HG03135 (cell line): ENCODE measurements around the gene COX5B.
"Not testable (repeated sequence)": the region's sequence is repeated elsewhere in the genome, so short reads cannot be mapped to it uniquely, and the experiment has no call there.

Experiments used
- ATAC-seq: cut with Tn5 transposase; IDR thresholded peaks from one replicate; pipeline ENCODE4 v1.9.1; 2021; ENCODE audit warnings: mild to moderate bottlenecking, moderate library complexity; ENCODE audit not compliant: unreplicated experiment

Gene COX5B

DNA sequence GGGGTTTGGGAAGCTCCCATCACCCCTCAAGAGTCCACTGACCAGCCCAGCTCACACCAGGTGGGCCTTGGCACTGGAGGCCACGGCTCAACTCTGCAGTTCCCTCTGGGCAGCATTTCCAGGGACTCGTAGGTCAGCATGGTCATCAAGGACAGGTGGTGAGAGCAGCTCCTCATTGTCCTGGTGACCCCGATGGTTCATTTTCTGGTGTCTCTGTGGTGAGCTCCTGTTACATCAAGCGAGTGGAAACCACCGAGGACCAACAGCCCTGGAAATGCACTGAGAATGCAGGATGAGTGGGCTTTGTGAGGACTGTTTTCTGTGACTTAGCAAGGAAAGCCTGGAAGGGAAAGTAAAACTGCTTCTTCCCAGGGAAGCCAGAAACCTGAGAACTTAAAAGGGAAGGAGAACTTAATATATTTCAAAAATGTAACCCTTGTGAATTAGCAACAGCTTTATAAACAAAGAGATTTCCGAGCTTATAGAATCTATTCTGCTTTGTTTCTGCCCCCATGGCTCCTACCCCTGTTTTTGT is 26.8 kb downstream of the COX5B start:
- ATAC-seq = not testable (repeated sequence)

DNA sequence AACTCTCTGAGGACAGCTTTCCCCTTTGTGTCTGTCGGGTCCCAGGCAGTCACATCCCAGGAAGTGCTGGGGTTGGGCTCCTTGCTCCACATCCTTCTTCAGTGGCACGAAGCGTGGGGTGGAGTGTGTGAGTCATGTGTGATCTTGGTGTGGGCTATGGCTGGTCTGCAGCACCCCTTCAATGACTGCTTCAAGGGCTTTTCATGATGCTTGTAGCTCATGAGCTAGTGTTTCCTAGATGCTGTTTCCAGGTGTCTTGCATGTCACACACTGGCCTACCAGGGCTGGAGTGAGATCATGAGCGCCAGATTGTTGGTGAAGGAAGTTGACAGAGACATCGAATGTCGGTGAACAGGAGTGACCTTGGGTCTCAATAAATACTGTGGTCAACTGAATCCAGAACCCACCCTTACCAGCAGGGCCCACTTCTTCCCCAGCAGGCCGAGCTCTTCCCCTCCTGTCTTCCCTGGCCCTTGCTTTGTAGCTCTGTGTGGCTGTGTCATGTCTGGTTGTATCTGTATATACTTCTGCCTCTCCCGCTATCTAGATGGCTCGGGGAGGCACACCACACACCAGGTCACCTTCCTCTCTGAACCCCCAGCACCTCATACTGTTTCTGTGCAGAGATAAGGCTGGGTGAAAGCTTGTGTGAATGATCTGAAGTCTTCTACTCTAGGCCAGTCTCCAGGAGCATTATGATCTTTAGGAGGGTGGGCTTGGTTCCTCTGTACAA is 27.5 kb downstream of the COX5B start:
- ATAC-seq = no peak

DNA sequence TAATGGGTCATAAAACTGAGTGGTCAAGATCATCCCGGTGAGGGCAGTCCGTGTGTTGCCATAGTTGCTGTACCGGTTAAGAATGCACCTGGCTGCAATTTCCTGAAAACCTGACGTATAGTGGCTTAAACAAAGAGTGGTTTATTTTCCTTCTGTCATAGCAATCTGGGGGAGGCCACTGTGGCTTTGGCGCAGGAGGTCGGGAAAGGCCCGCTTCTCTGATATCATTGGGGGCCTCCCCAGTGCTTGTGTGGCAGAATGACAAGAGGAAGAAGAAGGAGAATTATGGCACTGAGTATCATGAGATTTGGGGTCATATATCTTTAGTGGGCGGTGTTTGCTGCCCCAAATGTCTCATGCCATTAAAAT is 28.0 kb downstream of the COX5B start:
- ATAC-seq = no peak

DNA sequence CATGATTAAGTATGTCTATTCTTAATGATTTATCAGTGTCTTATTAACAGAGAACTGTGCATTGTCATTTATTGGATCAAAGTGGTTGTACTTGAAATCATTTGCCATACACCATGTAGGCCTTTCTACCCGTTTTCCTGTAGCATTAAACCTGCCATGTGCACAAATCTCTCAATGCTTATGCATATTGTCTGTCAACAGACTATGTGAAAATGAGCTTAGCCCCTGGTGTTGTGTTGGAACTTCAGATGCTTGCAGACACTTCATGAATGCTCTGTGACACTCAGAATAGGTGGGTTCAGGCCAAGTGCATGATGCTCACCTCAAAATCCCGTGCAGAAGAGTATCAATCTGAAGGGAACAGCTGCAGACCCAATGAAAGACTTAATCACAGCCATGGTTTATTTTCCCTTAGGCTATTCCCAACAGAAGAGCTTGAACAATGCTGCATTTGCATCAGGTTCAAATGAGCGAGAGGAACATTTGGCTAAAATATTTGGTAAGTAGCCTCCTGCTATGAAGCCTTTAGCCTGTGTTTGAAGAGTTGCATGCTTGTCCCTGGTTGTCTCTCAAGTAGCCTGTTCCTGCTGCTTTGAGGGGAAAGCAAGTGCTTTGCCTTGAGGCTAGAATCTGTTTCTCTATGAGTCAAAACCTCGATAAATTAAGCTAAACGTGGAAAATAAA is 29.7 kb downstream of the COX5B start:
- ATAC-seq = no peak

DNA sequence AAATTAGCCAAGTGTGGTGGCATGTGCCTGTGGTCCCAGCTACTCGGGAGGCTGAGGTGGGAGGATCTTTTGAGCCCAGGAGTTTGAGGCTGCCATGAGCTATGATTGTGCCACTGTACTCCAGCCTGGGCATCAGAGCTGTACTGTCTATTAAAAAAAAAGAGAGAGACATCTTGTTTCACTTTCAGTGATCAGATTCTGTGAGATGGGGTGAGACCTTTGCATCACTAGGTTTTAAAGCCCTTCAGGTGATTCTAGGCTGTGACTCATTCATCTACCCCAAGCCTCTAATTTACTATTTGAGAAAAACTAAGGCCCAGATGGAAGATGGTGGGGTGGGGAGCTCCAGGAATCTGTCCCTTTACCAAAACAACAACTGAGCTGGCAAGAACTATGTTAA is 30.8 kb downstream of the COX5B start:
- no peak for ATAC-seq

DNA sequence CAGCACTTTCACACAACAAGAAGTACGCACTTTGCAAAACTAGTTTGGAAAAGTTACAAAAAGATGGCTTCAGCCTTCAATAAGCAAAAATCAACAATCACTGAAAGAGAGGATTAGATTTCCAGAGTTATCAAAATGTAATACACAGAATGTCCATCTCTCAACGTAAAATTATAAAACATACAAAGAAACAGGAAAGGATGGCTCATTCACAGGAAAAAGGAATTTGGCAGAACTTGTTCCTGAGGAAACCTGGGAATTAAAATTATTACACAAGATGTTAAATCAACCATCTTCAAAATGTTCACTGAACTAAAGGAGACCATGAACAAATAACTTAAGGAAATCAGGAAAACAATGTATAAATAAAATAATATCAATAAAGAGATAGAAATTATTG is 31.6 kb downstream of the COX5B start:
- no peak for ATAC-seq

DNA sequence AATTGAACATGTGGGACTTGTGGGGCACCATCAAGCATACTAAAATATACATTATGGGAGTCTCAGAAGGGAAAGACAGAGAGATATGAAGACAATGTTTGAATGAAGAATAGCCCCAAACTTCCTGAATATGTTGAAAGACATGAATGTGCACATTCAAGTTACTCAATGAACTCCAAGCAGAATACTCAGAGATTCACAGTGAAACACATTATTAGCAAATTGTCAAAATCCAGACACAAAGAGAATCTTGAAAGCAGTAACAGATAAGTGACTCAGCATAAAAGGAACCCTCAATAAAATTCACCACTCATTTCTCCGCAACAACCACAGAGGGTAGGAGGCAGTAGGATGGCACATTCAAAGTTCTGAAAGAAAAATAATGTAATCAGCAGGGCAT is 32.4 kb downstream of the COX5B start:
- no peak for ATAC-seq

DNA sequence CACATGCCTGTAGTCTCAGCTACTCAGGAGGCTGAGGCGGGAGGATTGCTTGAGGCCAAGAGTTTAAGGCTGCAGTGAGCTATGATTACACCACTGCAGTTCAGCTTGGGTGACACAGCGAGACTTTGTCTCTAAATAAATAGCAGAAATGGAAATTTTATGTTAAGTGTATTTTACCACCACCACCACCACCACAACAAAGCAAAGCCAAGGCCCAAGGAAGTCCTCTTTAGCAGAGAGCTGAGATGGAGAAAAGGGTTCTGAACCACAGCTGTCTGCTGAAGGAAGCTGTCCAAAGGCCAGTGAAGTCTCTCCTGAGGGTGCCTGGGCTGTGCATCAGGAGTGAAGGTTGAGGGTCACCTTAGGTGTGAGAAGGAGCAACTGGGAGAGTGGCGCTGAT is 41.4 kb downstream of the COX5B start:
- ATAC-seq = not testable (repeated sequence)

DNA sequence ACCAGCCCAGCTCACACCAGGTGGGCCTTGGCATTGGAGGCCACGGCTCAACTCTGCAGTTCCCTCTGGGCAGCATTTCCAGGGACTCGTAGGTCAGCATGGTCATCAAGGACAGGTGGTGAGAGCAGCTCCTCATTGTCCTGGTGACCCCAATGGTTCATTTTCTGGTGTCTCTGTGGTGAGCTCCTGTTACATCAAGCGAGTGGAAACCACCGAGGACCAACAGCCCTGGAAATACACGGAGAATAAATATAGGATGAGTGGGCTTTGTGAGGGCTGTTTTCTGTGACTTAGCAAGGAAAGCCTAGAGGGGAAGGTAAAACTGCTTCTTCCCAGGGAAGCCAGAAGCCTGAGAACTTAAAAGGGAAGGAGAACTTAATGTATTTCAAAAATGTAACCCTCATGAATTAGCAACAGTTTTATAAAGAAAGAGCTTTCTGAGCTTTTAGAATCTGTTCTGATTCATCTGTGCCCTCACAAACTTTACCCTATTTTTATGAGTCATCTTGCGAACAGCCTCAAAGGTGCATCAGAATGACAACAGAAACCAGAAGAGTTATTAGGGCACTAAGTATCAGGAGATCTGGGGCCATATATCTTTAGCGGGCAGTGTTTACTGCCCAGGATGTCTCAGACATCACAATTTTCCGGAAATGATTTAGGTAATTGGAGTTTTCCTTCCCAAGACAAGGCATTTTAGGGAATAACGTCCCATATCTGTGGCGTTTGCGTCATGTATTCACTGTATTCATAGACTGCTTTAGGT is 42.4 kb downstream of the COX5B start:
- ATAC-seq = no peak

DNA sequence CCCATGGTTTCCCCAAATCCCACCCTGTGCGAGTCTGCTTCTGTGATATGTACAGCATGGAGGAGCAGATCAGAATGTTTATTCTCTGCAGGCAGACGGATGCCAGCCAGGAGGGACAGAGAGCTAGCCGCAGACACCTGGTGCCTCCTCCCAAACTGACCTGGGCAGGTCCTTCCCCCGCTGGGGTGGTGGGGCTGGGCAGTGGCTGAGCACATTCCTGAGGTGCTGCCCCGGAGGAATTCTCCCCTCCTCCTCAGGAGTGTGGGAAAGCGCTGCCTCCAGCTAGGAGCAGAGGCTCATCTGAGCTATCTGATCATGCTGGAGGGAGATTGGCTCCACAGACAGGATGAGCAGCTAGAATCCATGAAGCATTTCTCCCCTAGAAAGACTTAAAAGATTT is 45.3 kb downstream of the COX5B start:
- no peak for ATAC-seq

DNA sequence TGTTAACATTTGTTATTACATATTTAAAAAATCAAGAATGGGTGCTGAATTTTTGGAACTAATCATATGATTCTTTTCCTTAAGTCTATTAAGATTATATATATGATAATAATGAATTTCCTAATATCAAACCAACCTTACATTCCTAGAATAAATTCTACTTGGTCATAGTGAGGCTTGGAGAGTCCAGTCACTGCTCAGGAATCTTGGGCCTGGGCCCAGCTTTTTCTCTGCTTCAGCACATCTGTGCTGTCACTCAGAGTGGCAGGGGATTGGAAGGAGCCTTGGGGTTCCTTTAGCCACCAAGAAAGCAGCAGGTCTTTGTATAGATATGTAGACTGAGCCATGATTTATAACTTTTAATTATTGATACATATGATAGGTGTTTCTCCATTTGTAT is 47.6 kb downstream of the COX5B start:
- ATAC-seq = no peak

DNA sequence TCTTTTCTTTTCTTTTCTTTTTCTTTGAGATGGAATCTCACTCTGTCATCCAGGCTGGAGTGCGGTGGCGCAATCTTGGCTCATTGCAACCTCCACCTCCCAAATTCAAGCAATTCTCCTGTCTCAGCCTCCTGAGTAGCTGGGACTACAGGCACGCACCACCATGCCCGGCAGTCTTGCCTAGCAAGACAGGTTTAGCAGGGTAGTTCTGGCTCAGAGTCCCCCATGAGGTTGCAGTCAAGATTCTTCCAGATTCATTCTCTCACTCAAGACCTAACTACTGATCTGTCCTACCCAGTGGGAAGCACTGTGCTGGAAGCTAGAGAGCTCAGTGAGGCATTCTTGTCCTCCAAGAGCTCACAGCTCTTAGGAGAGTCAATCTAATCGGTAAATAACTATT is 49.9 kb downstream of the COX5B start:
- no peak for ATAC-seq

DNA sequence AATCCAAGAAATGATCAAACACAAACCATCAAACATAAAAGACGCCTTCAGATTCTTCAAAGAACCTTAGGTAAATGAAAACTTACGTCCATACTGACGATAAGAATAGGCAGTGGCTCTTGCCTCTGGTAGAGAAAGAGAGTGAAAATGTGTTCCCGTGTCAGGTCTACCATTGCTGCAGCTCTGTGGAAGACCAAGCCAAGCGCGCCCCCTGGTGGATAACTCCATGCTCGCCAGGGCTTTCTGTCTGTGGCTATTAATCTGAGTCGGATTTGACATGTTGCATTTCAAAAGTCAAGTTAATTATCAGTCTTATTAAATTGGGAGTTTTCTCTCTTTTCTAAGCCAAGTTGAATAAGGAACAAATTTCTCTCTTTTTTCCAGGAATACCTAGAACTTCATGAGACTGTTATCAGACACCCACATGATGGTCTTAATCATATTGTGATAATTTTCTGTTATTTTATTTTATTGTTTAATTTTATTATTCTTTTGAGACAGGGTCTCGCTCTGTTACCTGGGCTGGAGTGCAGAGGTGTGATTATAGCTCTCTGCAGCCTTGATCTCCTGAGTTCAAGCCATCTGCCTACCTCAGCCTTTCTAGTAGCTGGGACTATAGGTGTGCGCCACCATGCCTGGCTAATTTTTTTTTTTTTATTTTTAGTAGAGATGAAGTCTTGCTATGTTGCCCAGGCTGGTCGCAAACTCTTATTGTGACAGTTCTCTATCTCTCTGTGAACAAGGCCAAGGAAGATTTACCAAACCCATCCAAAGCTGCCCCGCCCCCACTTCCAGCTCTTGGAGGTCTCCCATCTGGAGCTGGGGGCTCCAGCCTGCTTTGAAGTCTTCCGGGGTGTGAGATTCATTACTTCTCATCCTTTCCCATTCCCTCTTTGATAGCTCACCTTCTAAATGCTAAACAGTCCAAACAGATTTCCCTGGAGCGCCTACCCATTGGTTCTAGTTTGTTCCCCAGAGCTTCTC is 51.7 kb downstream of the COX5B start:
- no peak for ATAC-seq
